Panc1 (cell line): ENCODE results near the gene SPOUT1. TPM values are rescaled to one million over a fixed set of nuclear protein-coding genes. Genes with fewer than 3 reads are reported as not detected.

Experiments
- ATAC-seq: fragments of 200-7000 bp; cut with Tn5 transposase; 2 replicates; pipeline ENCODE4 v1.9.1; 2020; ENCODE audit warnings: mild to moderate bottlenecking, moderate library complexity
- BruUV-seq: library from RNA; stranded (reverse); fragments of 400-500 nt; replicated peaks from 2 replicates; lab custom pipeline; 2021; lab: Mats Ljungman, UMichigan
- CTCF ChIA-PET: fragments of 300-600 bp; sonication (Branson Sonifier 250); formaldehyde crosslinking; loops from one replicate; lab custom pipeline; 2022; ENCODE audit warnings: antibody characterized with exemption; lab: Charles Lee
- POLR2A ChIA-PET: fragments of 300-600 bp; sonication (Branson Sonifier 250); formaldehyde crosslinking; loops from one replicate; lab custom pipeline; 2022; ENCODE audit warnings: antibody characterized with exemption; lab: Charles Lee
- DNase-seq: peaks from one replicate; pipeline ENCODE4 v3.0.0-alpha.2; 2010; ENCODE audit warnings: low read depth, low spot score
- H3K27ac ChIP-seq: 2 replicates; pipeline ENCODE4 v1.5.1; 2011; ENCODE audit warnings: mild to moderate bottlenecking, low read length, inconsistent platforms
- H3K27me3 ChIP-seq: fragments of 200-500 bp; sonication (Bioruptor generic); 2 replicates; pipeline ENCODE4 v1.6.0; 2014; ENCODE audit warnings: low read length, inconsistent platforms; ENCODE audit not compliant: control insufficient read depth, insufficient read depth
- H3K36me3 ChIP-seq: fragments of 200-500 bp; sonication (Bioruptor generic); 2 replicates; pipeline ENCODE4 v1.5.1; 2014; ENCODE audit warnings: inconsistent platforms, mild to moderate bottlenecking, low read length, moderate library complexity; ENCODE audit not compliant: control insufficient read depth, insufficient read depth
- H3K4me1 ChIP-seq: 2 replicates; pipeline ENCODE4 v1.5.1; 2011; ENCODE audit warnings: inconsistent platforms, mild to moderate bottlenecking, low read length, moderate library complexity; ENCODE audit not compliant: control insufficient read depth, insufficient read depth
- H3K4me3 ChIP-seq, 2 experiments: 2 replicates each; pipeline ENCODE4 v1.5.1; 2011 to 2012; ENCODE audit warnings: low read depth in 2 of 2, low read length in 2 of 2, mild to moderate bottlenecking in 2 of 2, inconsistent platforms in 1 of 2, moderate library complexity in 1 of 2
- H3K9me3 ChIP-seq: fragments of 200-500 bp; sonication (Bioruptor generic); 2 replicates; pipeline ENCODE4 v1.5.1; 2014; ENCODE audit warnings: low read depth, mild to moderate bottlenecking, inconsistent platforms, low read length, moderate library complexity; ENCODE audit not compliant: control insufficient read depth, insufficient read depth
- CTCF ChIP-seq: fragments of 450-650 bp; IDR thresholded peaks from 2 replicates; pipeline ENCODE4 v1.5.1; 2017; ENCODE audit warnings: mild to moderate bottlenecking
- POLR2AphosphoS5 ChIP-seq: IDR thresholded peaks from 2 replicates; pipeline ENCODE4 v1.6.1; 2012; ENCODE audit warnings: mild to moderate bottlenecking, low read depth, low read length, moderate library complexity
- REST ChIP-seq, 2 experiments: IDR thresholded peaks; 2 replicates each; pipeline ENCODE4 v1.6.1; 2011 to 2012; ENCODE audit warnings: low read depth in 2 of 2, control low read depth in 1 of 2, low read length in 1 of 2, mild to moderate bottlenecking in 1 of 2, moderate library complexity in 1 of 2; ENCODE audit not compliant: insufficient read depth in 1 of 2
- SIN3A ChIP-seq: IDR thresholded peaks from 2 replicates; pipeline ENCODE4 v1.6.1; 2012; ENCODE audit warnings: low read depth, mild to moderate bottlenecking, low read length, moderate library complexity, borderline replicate concordance; ENCODE audit not compliant: insufficient read depth
- TCF7L2 ChIP-seq: IDR thresholded peaks from 2 replicates; pipeline ENCODE4 v1.6.1; 2011; ENCODE audit warnings: mild to moderate bottlenecking, low read depth, low read length, inconsistent platforms
- in situ Hi-C: cut with HindIII; loops from 2 replicates; pipeline ENCODE4 v1.10.0; 2016; ENCODE audit warnings: low sequenced_read_pairs, low pct_unique_long_range_greater_than_20kb
- intact Hi-C: fragments of 100-400 bp; cut with micrococcal nuclease; formaldehyde crosslinking; loops from one replicate; pipeline ENCODE4 v1.10.0; 2022; ENCODE audit not compliant: unreplicated experiment
- total RNA-seq: library from RNA; stranded (reverse); gene quantifications from one replicate; pipeline ENCODE4 v1.2.1, GENCODE V29; 2021; ENCODE audit not compliant: unreplicated experiment

Gene SPOUT1
- total RNA-seq, 1 experiment from 2014 or later, result 38.4 TPM

- no peak for DNase-seq
- ChIA-PET POLR2A (no interaction called here), CTCF (interaction anchor here (0.6 kb wide), 1 partner anchor 73 kb away, joined by 3 read pairs; no protein-coding TSS in a partner anchor)
- no TSS peak for BruUV-seq
- no peak for TF ChIP-seq POLR2AphosphoS5
- TF ChIP-seq CTCF, result no peak
- no peak for TF ChIP-seq TCF7L2
- TF ChIP-seq SIN3A, result no peak
- no peak for TF ChIP-seq REST (IDR thresholded peaks at IDR 0.05; ENCODE audit: insufficient read depth in 1 of 2, low read depth in 2 of 2, low read length in 1 of 2)
- in situ Hi-C loops, result no loop called here
- ATAC-seq, result no peak
- peaks cover 10% of the 10 kb centered on the region for H3K4me1 ChIP-seq
- no peaks in the 10 kb centered on the region; the same call in 1 of the 2 replicates for H3K36me3 ChIP-seq
- H3K27ac ChIP-seq, result no peak overlapping the region
- intact Hi-C loops, result no loop called here
- H3K9me3 ChIP-seq, result no peaks in the 10 kb centered on the region
- no peak overlapping the region for H3K4me3 ChIP-seq
- no peaks in the 10 kb centered on the region for H3K27me3 ChIP-seq
Observed at GRCh38 chr9:128792134-128792533, 37.5 kb downstream of the SPOUT1 start.

GRCh38 chr9:128790536-128790935 is 39.1 kb downstream of the SPOUT1 start:
- ATAC-seq (no peak), DNase-seq (no peak)
- H3K27ac ChIP-seq, result no peak overlapping the region
- in situ Hi-C loops, result no loop called here
- BruUV-seq, result no TSS peak
- H3K36me3 ChIP-seq, result no peaks in the 10 kb centered on the region; the same call in 1 of the 2 replicates
- no peak for TF ChIP-seq CTCF
- no peak for TF ChIP-seq TCF7L2
- no peak for TF ChIP-seq REST (IDR thresholded peaks at IDR 0.05; ENCODE audit: insufficient read depth in 1 of 2, low read depth in 2 of 2, low read length in 1 of 2)
- no peak for TF ChIP-seq POLR2AphosphoS5
- TF ChIP-seq SIN3A, result no peak
- H3K4me3 ChIP-seq, result no peak overlapping the region
- intact Hi-C loops, result no loop called here
- H3K27me3 ChIP-seq, result no peaks in the 10 kb centered on the region
- H3K9me3 ChIP-seq, result no peaks in the 10 kb centered on the region
- H3K4me1 ChIP-seq, result peaks cover 10% of the 10 kb centered on the region
- POLR2A ChIA-PET, result no interaction called here
- CTCF ChIA-PET, result no interaction called here
